Activated CD4-positive, alpha-beta T cell treated with anti-CD3 and anti-CD28 coated beads, Interleukin-2, amount 10 ng/mL, durations not matched to agents 7 days and 5 days (primary cell): ENCODE measurements around the gene TPK1. TPM values are rescaled to one million over a fixed set of nuclear protein-coding genes. Genes with fewer than 3 reads are reported as not detected.

Source experiments
- CTCF ChIA-PET: fragments of 350-600 bp; sonication (Branson Sonifier 250); formaldehyde crosslinking; loops from one replicate; lab custom pipeline; 2021; ENCODE audit warnings: antibody characterized with exemption; lab: Charles Lee
- POLR2A ChIA-PET: fragments of 350-600 bp; sonication (Branson Sonifier 250); formaldehyde crosslinking; loops from one replicate; lab custom pipeline; 2021; ENCODE audit warnings: antibody characterized with exemption; lab: Charles Lee
- DNase-seq: peaks from one replicate; pipeline ENCODE4 v3.0.0-alpha.2; 2020
- H3K27ac Mint-ChIP-seq: one replicate; pipeline ENCODE4 v1.8.0; 2021; ENCODE audit warnings: mild to moderate bottlenecking, moderate library complexity, mixed read lengths
- H3K27me3 Mint-ChIP-seq: one replicate; pipeline ENCODE4 v1.8.0; 2021; ENCODE audit warnings: mixed read lengths
- H3K36me3 Mint-ChIP-seq: one replicate; pipeline ENCODE4 v1.8.0; 2021; ENCODE audit warnings: low read depth, mixed read lengths
- H3K4me1 Mint-ChIP-seq: one replicate; pipeline ENCODE4 v1.8.0; 2021; ENCODE audit warnings: mixed read lengths
- H3K4me3 Mint-ChIP-seq: one replicate; pipeline ENCODE4 v1.8.0; 2021; ENCODE audit warnings: mild to moderate bottlenecking, moderate library complexity, mixed read lengths
- H3K9me3 Mint-ChIP-seq: one replicate; pipeline ENCODE4 v1.8.0; 2021; ENCODE audit warnings: mixed read lengths
- total RNA-seq, 2 experiments: library from RNA; stranded (reverse); gene quantifications; one replicate each; pipeline ENCODE4 v1.2.3, GENCODE V29; 2021

The TPK1 gene
- total RNA-seq, 2 experiments from 2014 or later: 11.8 to 13.2 TPM

DNA sequence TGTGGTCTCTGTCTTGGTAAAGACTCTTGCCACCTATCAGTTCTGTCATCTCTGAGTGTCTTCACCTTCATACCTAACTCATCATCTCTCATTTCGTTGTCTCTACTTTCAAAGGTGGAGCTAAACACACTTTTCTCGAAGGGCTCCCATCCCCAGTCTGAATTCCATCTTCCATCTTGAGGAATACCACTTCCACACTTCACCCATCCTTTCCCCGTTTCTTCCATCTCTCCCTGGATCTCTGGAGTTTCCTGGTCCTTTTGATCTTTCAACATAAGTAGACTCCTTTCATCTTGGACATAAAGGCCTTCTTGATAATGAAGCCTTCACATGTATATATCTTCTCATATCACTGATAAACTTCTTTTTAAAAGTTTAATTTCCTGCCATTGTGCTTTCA is 311.6 kb downstream of the TPK1 start:
- CTCF ChIA-PET: no interaction called here

GRCh38 chr7:144523621-144524020 is 312.2 kb downstream of the TPK1 start:
- DNase-seq: no peak
- CTCF ChIA-PET: no interaction called here
- H3K36me3 Mint-ChIP-seq: no peaks in the 10 kb centered on the region
- H3K27ac Mint-ChIP-seq: no peak overlapping the region
- no peaks in the 10 kb centered on the region for H3K4me1 Mint-ChIP-seq
- POLR2A ChIA-PET: no interaction called here
- no peaks in the 10 kb centered on the region for H3K27me3 Mint-ChIP-seq
- no peaks in the 10 kb centered on the region for H3K9me3 Mint-ChIP-seq
- H3K4me3 Mint-ChIP-seq: no peak overlapping the region

More for the DNA sequence above, 311.6 kb downstream of the TPK1 start:
- no peaks in the 10 kb centered on the region for H3K36me3 Mint-ChIP-seq
- H3K4me3 Mint-ChIP-seq: no peak overlapping the region
- POLR2A ChIA-PET: no interaction called here
- DNase-seq: no peak
- H3K9me3 Mint-ChIP-seq: no peaks in the 10 kb centered on the region
- peaks cover 4% of the 10 kb centered on the region for H3K4me1 Mint-ChIP-seq
- no peaks in the 10 kb centered on the region for H3K27me3 Mint-ChIP-seq
- no peak overlapping the region for H3K27ac Mint-ChIP-seq

GRCh38 chr7:144519925-144520324 is 315.9 kb downstream of the TPK1 start:
- no peak for DNase-seq
- CTCF ChIA-PET: no interaction called here

DNA sequence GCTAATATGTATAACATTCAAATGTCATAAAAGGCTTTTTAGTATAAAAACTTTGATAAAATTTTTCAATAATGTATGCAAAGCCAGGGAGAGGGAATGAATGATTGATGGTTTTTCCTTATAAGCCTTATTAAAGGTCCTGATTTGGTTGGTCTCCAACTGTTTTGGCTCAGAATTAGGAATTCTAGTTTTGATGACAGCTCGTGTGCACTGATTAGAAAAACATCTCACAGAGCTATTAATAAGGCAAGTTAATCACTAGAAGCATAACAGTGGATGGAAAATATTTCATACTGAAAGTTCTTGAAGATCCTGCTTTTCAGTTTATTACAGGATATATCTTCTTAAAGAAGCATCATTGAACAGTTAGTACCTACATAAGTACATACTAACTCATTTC is 317.5 kb downstream of the TPK1 start:
- peaks cover 8% of the 10 kb centered on the region for H3K4me1 Mint-ChIP-seq
- CTCF ChIA-PET: no interaction called here
- H3K4me3 Mint-ChIP-seq: no peak overlapping the region
- H3K9me3 Mint-ChIP-seq: no peaks in the 10 kb centered on the region
- POLR2A ChIA-PET: no interaction called here
- no peaks in the 10 kb centered on the region for H3K27me3 Mint-ChIP-seq
- no peak for DNase-seq
- no peaks in the 10 kb centered on the region for H3K36me3 Mint-ChIP-seq
- H3K27ac Mint-ChIP-seq: no peak overlapping the region

More at GRCh38 chr7:144519925-144520324, 315.9 kb downstream of the TPK1 start:
- POLR2A ChIA-PET: no interaction called here
- Mint-ChIP-seq H3K9me3 (no peaks in the 10 kb centered on the region), H3K4me3 (no peak overlapping the region), H3K27me3 (no peaks in the 10 kb centered on the region), H3K4me1 (peaks cover 8% of the 10 kb centered on the region), H3K27ac (no peak overlapping the region), H3K36me3 (no peaks in the 10 kb centered on the region)

DNA sequence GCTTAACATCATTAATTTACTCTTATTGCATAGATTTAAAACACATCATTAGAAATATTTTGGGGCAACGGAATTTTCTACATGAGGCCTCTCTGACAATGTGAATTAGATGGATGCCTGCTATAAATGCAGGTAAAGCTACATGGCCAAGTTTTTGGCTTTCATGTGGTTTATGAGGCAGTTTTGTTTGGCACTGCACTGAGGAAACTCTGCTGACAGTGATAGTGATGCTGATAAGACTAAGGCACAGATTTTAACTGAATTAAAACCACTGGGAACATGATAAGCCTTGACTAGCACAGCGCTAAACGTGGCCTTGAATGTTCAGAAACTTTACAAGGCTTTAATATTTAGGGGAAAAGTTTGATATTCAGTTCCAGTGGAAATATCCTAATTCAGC is 318.1 kb downstream of the TPK1 start:
- DNase-seq: peak; percentile 9
- POLR2A ChIA-PET: no interaction called here
- peaks cover 8% of the 10 kb centered on the region for H3K4me1 Mint-ChIP-seq

GRCh38 chr7:144516729-144517525 is 318.9 kb downstream of the TPK1 start:
- no peaks in the 10 kb centered on the region for H3K9me3 Mint-ChIP-seq
- peaks cover 8% of the 10 kb centered on the region for H3K4me1 Mint-ChIP-seq
- H3K36me3 Mint-ChIP-seq: no peaks in the 10 kb centered on the region
- H3K4me3 Mint-ChIP-seq: no peak overlapping the region
- H3K27me3 Mint-ChIP-seq: no peaks in the 10 kb centered on the region
- ChIA-PET POLR2A (interaction anchor here (0.6 kb wide), 1 partner anchor 49 kb away, joined by 4 read pairs; no protein-coding TSS in a partner anchor), CTCF (no interaction called here)
- no peak for DNase-seq
- no peak overlapping the region for H3K27ac Mint-ChIP-seq

More for the DNA sequence above, 318.1 kb downstream of the TPK1 start:
- H3K9me3 Mint-ChIP-seq: no peaks in the 10 kb centered on the region
- H3K36me3 Mint-ChIP-seq: no peaks in the 10 kb centered on the region
- CTCF ChIA-PET: no interaction called here
- H3K27ac Mint-ChIP-seq: no peak overlapping the region
- H3K27me3 Mint-ChIP-seq: no peaks in the 10 kb centered on the region
- H3K4me3 Mint-ChIP-seq: no peak overlapping the region

- H3K27ac Mint-ChIP-seq: no peak overlapping the region
- H3K9me3 Mint-ChIP-seq: no peaks in the 10 kb centered on the region
- no peak overlapping the region for H3K4me3 Mint-ChIP-seq
- peaks cover 8% of the 10 kb centered on the region for H3K4me1 Mint-ChIP-seq
- no peaks in the 10 kb centered on the region for H3K36me3 Mint-ChIP-seq
- ChIA-PET CTCF (interaction anchor here (0.5 kb wide), 1 partner anchor 940 kb away, joined by 4 read pairs; no protein-coding TSS in a partner anchor), POLR2A (no interaction called here)
- no peaks in the 10 kb centered on the region for H3K27me3 Mint-ChIP-seq
- no peak for DNase-seq
These were observed 322.5 kb downstream of the TPK1 start for GRCh38 chr7:144513334-144513733.

- POLR2A ChIA-PET: no interaction called here
- Mint-ChIP-seq H3K27ac (no peak overlapping the region), H3K4me3 (no peak overlapping the region), H3K27me3 (no peaks in the 10 kb centered on the region), H3K36me3 (no peaks in the 10 kb centered on the region), H3K4me1 (no peaks in the 10 kb centered on the region), H3K9me3 (no peaks in the 10 kb centered on the region)
- DNase-seq: no peak
- CTCF ChIA-PET: no interaction called here
These were observed 325.2 kb downstream of the TPK1 start for GRCh38 chr7:144510621-144511020.

DNA sequence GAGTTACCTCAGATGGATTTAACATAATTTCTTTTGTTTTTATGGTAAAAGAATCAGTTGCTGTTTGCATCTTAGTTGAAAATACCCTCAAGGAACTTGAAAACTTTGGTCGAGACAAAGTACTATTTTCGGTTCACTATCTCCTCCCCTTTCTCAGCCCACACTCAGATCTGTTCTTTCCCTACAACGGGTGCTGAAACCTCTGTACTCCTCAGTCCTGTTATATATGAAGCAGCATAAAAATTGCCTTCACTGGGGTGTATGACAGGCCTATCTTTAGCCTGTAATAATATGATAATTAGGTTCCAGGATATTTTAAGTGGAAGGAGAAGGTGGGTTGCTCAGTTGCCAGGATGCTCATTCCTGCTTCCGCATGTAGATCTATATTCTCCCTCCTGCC is 327.2 kb downstream of the TPK1 start:
- ChIA-PET POLR2A (no interaction called here), CTCF (no interaction called here)
- Mint-ChIP-seq H3K27ac (no peak overlapping the region), H3K4me1 (no peaks in the 10 kb centered on the region), H3K9me3 (no peaks in the 10 kb centered on the region), H3K4me3 (no peak overlapping the region), H3K36me3 (no peaks in the 10 kb centered on the region), H3K27me3 (no peaks in the 10 kb centered on the region)
- no peak for DNase-seq

GRCh38 chr7:144503215-144503614 is 332.6 kb downstream of the TPK1 start:
- no peaks in the 10 kb centered on the region for H3K9me3 Mint-ChIP-seq
- no peaks in the 10 kb centered on the region for H3K36me3 Mint-ChIP-seq
- no peaks in the 10 kb centered on the region for H3K27me3 Mint-ChIP-seq
- H3K27ac Mint-ChIP-seq: no peak overlapping the region
- no peaks in the 10 kb centered on the region for H3K4me1 Mint-ChIP-seq
- ChIA-PET CTCF (no interaction called here), POLR2A (no interaction called here)
- no peak overlapping the region for H3K4me3 Mint-ChIP-seq
- DNase-seq: no peak

- Mint-ChIP-seq H3K4me3 (no peak overlapping the region), H3K4me1 (no peaks in the 10 kb centered on the region), H3K9me3 (no peaks in the 10 kb centered on the region), H3K27ac (no peak overlapping the region), H3K36me3 (no peaks in the 10 kb centered on the region), H3K27me3 (no peaks in the 10 kb centered on the region)
- ChIA-PET POLR2A (no interaction called here), CTCF (no interaction called here)
- DNase-seq: no peak
These were observed 335.6 kb downstream of the TPK1 start for GRCh38 chr7:144500225-144500624.

GRCh38 chr7:144497282-144497681 is 338.6 kb downstream of the TPK1 start:
- DNase-seq: no peak
- CTCF ChIA-PET: no interaction called here
- POLR2A ChIA-PET: no interaction called here
- Mint-ChIP-seq H3K4me1 (peaks cover 3% of the 10 kb centered on the region), H3K9me3 (no peaks in the 10 kb centered on the region), H3K36me3 (no peaks in the 10 kb centered on the region), H3K27ac (no peak overlapping the region), H3K27me3 (no peaks in the 10 kb centered on the region), H3K4me3 (no peak overlapping the region)

- Mint-ChIP-seq H3K27me3 (no peaks in the 10 kb centered on the region), H3K4me3 (no peak overlapping the region), H3K27ac (no peak overlapping the region), H3K4me1 (peaks cover 13% of the 10 kb centered on the region), H3K36me3 (no peaks in the 10 kb centered on the region), H3K9me3 (no peaks in the 10 kb centered on the region)
- ChIA-PET CTCF (no interaction called here), POLR2A (no interaction called here)
- no peak for DNase-seq
These were observed 341.5 kb downstream of the TPK1 start for GRCh38 chr7:144494355-144494754.

- no peaks in the 10 kb centered on the region for H3K27me3 Mint-ChIP-seq
- peaks cover 13% of the 10 kb centered on the region for H3K4me1 Mint-ChIP-seq
- no peak overlapping the region for H3K27ac Mint-ChIP-seq
- H3K9me3 Mint-ChIP-seq: peaks cover under 1% of the 10 kb centered on the region
- no peak for DNase-seq
- no peaks in the 10 kb centered on the region for H3K36me3 Mint-ChIP-seq
- ChIA-PET POLR2A (no interaction called here), CTCF (no interaction called here)
- no peak overlapping the region for H3K4me3 Mint-ChIP-seq
These were observed 346.3 kb downstream of the TPK1 start for GRCh38 chr7:144489504-144489903.
